Fibroblast of skin of back (primary cell): ENCODE results near the gene TTYH1.
"Not testable (repeated sequence)": the region's sequence is repeated elsewhere in the genome, so short reads cannot be mapped to it uniquely, and the experiment has no call there.

Source experiments
- DNase-seq: peaks from one replicate; pipeline ENCODE4 v3.0.0-alpha.2; 2013

TTYH1 gene

DNA sequence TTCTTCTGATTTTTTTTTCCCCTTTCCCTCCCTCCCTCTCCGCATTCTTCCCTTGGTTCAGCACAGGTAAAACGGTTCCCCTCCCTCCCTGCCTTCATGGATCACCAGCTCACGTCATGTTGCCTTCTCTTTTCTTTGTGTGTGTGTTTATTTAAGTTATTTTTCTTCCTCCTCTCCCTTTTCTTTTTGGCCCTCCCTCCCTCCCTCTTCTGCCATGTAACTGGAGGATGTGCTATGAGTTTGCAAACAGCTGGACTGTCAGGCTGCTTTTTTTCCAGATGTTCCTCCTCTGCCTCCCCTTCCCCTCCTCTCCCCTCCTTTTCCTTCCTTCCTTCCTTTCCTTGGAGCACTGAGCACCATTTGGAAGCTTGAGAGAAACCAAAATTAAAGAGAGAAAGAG is 46.3 kb downstream of the TTYH1 start:
- DNase-seq: no peak

DNA sequence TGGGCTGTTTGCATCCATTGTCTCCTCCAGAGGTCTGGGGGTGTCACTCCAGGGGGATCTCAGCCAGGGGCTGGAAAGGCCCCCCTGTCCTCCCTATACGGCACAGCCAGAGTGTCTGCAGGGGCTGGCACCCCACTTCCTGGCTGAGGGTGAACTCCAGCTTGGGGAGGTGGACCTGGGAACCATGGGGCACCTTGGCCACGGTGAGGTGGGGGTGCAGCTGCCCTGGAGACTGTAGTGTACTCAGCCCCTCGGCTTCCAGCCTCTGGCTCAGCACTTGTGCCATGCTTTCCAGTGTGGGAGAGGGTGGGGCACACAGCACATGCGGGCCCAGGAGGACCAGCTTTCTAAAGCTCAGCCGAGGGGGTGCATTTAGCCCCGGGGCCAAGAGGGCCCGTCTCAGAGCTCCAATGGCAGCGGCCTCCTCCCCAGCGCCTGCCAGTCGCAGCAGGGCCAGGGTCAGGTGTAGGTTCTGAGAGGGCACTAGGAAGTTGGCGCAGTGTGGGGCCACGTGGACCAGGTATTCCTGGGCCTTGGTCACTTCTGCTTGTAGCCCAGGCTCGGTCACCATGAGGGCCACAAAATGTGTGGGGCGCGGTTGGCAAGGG is 46.9 kb downstream of the TTYH1 start:
- DNase-seq: no peak

DNA sequence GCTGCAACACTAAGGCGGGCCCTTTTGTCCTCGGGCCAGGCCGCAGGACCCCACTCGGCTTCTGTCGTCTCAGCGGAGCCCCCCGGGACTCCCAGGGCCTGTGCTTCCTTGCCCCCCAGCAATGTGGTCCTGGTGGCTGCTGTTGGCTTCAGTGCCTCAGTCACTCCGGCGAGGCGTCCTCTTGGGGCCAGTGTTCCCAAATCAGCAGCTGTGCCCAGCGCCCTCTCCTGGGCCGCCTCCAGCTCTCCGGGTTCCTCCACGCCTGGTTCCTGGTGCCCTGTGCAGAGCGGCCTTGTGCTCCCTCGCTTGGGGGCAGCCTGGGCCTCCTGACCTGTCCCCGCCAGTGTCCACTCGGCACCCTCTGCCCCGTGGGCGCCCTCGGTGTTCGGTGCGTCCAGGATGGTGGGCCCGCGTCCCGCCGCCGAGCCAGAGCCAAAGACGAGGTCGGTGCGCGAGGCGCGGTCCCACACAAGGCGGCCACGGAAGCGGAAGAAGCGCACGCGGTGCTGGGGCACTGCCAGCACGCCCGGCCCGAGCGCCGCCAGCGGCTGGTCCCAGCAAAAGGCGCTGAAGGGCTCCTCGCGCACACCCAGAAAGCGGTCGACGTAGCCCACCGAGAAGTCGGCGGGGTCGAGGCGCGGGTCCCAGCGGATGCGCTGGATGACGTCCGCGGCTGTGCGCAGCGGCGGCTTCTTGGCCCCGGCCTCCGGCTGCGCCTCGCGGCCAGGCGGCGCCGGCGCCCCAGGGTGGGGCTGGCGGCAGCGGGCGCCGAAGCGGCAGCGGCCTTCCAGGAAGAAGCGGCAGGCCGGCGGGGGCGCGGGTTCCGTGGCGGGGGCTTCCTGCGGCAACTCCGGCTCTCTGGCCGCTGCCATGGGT is 47.6 kb downstream of the TTYH1 start:
- peak; percentile 66 for DNase-seq

DNA sequence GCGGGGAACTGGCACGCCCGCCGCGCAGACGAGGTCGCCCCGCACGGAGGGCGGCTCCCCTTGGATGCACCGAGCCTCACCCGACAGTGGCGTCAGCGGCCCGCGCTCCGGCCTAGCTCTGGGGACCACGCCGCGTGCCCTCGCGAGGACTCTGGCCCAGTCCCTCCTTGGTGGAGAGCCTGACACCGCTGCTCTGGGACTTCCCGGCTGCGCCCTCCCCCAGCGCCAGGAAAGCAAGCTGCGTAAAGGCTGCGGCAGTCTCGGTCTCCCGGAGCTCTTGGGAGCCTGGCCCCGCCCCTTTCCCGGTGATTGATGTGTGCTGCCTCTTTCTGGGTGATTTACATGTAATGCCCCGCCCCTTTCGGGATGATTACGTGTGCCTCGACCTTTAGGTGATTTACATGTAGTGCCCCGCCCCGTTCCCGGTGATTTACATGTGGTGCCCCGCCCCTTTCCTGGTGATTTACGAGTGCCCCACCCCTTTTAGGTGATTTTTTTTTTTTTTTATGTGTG is 48.3 kb downstream of the TTYH1 start, which contains the start of gene LENG9:
LENG9 (minus strand) TSS at position 248 of the 513 bp plus-strand sequence. CDS start 252 bp downstream, outside the sequence.
- peak; percentile 99 for DNase-seq

DNA sequence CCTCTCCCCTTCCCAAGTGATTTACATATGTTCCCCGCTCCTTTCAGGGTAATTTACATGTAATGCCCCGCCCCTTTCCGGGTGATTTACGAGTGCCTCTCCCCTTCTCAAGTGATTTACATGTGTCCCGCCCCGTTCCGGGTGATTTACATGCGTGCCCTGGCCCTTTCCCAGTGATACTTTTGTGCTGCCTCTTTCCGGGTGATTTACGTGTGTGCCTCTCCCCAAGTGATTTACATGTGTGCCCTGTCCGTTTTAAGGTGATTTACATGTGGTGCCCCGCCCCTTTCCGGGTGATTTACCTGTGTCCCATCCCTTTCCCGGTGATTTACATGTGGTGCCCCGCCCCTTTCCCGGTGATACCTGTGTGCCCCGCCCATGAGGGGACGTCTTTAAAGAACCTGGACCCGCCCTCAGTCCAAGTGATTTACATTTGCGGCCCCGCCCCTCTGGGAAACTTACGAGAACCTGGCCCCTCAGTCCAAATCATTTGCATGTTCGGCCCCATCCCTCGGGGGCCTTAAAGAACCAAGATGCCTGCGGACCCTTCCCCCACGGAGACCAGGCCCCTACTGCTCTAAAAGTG is 48.9 kb downstream of the TTYH1 start:
- peak; percentile 81 for DNase-seq

DNA sequence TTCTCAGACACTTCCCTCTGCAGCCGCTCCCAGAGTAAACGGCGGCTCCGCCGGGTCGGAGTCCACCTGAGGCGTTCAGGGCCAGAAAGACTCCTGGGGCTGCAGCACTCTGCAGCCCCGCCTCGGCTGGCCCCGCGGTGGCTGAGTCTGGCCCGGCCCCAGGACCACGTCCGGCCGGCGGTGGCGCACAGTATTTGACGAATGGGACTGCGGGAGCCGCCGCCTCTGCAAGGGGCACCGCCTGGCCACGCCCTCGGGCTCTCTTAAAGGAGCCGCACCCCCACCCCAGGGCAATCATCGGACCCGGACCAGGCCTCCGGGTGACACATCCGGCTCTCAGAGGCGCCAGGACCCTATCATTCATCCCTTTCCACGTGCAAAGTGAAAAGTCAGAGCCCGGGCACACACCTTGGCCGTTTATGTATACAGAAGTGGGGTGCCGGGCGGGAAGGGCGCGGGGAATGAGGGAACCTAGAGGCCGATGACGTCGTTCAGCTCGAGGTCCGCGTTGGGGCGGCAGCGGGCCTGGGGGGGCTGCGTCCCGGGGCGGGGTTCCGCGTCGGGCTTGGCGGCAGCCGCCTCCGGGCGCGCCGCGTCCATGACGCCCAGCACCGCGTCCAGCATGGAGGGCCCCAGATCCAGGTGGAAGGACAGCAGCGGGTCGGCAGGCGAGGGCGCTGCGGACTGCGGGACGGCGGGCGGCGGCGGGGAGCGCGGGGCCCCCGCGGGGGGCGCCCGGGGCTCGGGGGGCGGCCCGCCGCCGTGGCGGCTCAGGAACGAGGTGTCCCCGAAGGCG is 49.6 kb downstream of the TTYH1 start:
- peak; percentile 91 for DNase-seq

DNA sequence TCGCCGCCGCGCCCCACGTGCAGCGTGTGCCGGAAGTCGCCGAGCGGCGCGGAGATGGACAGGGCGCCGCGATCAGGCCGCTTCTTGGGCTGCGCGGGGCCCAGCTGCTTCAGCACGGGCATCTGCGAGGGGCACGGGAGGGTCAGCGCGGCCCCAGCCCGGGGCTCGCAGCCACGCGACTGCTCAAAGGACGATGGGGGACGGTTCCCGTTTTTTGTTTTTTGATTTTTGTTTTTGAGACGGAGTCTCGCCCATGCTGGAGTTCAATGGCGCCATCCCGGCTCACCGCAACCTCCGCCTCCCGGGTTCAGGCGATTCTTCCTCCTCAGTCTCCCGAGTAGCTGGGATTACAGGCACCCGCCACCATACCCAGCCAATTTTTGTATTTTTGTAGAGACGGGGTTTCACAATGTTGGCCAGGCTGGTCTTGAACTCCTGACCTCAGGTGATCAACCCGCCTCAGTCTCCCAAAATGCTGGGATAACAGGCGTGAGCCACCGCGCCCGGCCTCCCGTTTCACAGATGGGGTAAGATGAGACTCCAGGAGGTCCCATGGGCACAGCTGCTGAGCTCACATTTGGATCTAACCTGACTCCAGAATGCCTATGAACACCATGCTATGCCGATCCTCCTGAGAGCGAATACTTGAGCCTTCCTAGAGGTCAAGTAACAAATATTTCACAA is 50.3 kb downstream of the TTYH1 start:
- DNase-seq: no peak

DNA sequence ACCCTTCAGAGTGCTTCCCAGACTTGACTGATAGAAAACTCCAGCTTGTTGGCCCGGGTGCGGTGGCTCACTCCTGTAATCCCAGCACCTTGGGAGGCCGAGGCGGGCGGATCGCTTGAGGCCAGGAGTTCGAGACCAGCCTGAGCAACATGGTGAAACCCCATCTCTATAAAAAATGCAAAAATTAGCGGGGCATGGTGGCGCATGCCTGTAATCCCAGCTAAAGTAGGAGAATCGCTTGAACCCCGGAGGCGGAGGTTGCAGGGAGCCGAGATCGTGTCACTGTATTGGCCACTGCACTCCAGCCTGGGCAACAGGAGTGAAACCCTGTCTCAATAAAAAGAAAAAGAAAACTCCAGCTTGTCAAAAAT is 50.8 kb downstream of the TTYH1 start:
- DNase-seq: not testable (repeated sequence)

DNA sequence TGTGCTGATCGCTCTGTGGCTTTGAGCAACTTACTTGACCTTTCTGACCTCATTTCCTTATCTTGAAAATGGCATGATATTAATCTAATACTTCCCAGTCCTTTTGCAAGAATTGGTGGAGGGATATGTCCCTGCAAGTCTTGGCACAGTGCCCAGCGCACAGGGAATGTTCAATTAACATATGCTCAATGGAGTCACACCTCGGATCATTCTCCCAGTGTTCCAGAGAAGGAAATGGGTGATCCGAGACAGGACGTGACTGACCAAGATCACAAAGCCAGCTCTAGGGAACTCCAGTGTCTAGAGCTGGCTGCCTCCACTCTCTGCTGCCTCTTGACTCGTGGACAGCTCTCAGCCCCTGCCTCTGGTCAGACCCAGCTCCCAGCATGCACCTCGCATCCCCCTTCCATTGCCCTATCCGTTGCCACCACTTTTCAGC is 54.3 kb downstream of the TTYH1 start:
- no peak for DNase-seq

DNA sequence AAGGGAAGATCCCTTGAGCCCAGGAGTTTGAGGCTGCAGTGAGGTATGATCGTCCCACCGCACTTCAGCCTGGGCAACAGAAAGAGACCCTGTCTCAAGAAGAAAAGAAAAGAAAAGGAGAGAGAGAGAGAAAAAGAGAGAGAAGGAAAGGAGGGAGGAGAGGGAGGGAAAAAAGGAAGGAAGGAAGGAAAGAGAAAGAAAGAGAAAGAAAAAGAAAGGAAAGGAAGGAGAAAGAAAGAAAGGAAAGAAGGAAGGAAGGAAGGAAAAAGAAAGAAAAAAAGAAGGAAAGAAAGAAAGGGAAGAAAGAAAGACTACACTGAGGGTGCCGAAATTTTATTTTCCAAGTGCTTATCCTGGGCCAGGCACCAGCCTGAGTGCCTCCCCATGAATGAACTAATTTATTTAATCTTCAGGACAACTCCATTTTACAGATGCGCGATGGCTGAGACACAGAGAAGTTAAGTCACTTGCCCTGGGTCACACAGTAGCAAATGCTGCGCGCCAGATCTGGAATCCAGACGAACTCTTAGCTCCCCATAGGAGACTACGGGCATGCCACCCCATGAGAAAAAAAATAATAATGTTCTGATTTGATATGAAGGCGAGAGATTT is 55.1 kb downstream of the TTYH1 start:
- no peak for DNase-seq

DNA sequence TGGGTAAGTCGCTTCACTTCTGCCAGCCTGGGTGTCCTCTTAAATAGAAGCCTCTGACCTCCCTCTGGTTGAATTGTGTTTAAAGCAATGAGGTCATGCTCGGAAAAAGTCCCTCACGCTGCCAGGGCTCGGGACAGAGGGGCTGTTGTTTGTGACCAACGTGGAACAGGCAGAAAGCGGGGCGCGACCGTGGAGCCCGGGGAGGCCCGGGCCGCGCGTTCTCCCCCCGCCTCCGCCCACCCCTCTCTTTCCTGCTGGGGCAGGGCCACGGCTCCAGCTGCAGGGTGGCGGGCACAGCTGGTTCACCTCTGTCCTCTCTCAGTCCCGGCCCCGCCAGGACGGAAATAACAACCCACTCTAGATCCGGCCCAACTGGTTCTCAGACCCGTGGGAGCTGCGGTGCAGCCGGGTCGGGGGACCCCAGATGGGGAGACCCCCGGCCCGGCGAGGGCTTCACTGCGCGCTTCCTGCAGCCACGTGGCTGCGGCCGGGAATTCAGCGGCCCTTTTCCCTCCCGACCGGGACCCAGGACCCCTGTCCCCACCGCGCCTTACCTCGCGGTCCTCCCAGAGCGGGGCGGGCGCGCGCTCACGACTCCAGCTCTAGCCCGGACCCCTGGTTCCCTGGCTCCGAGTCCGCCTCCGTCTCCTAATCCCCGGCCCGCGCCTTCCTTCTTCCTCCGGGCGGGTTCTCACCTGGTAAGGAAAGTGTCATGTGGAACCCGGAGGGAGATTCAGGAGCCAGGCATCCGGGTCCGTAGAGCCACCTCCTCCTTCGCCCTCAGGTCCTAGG is 55.9 kb downstream of the TTYH1 start:
- DNase-seq: no peak

DNA sequence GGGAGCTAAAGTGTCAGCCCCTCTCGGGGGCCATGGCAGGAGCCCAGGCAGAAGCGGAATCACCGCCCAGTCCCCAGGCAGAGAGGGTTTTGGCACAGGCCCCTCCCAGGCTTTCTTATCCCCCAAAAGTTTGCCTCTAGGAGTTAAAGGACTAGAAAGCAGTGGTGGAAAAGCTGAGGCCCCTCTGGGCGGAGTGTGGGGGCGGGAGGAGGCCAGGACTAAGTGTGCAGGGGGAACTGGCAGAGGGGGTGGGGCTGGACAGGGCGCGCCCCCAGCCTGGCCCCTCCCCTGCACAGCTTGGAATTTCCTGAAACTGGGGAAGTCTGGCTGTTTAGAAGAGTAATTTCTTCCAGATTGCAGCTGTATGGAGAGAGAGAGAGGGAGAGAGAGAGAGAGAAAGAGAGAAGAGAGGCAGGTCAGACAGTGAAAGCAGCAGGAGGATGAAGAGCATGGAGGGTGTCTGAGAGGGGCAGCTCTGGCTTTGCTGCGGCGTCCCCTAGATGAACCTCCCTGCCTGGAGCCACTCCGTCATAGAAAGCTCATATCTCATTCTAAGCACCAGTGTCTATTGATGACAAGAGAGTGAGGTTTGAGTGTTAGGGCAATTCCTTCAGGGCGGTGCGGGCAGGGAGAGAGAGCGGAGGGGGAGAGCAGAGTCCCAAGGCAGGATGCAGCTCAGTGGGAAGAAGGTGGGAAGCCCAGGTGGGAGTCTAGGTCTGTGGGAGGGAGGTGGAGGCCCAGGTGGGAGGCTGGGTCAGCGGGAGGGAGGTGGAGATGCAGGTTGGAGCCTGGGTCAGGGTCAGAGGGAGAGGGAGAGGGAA is 58.0 kb downstream of the TTYH1 start, which contains the start of gene CDC42EP5:
CDC42EP5 (minus strand) TSS at position 226 of the 821 bp plus-strand sequence. CDS start 7,749 bp downstream, outside the sequence.
- DNase-seq: peak; percentile 90

DNA sequence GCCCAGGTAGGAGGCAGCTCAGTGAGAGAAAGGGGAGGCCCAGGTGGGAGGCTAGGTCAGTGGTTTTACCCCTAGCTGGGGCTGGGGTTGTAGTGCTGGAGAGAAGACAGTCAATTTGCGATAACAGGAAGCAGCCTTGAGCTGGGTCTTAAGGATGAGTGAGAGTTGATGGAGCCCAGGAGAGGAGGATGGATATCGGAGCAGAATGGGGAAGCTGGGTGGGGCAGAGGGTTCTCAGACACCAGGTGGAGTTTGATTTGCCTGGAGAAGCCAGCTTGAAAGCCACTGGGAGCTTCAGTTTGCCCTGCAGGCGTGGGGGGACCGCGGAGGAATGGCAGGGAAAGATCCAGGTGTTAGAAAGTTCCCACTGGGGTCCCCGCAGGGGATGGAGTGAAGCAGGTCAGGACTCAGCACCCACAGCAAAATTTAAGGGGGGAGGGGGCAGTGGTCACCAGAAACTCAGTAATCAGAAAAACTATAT is 58.7 kb downstream of the TTYH1 start:
- no peak for DNase-seq

DNA sequence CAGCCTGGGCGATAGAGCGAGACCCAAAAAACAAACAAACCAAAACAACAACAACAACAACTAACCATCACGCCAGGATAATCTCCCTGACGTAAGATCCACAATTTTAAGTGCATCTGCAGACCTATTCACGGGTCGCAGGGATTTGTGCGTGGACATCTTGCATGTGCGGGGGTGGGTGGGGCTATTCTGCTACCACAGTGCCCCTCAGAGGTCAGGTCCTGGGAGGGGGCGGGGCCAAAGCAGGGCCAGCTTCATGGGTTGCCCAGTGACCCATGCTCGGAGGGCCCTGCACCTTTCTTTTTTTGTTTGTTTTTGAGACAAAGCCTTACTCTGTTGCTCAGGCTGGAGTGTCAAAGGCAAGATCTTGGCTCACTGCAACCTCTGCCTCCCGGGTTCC is 60.4 kb downstream of the TTYH1 start:
- no peak for DNase-seq

DNA sequence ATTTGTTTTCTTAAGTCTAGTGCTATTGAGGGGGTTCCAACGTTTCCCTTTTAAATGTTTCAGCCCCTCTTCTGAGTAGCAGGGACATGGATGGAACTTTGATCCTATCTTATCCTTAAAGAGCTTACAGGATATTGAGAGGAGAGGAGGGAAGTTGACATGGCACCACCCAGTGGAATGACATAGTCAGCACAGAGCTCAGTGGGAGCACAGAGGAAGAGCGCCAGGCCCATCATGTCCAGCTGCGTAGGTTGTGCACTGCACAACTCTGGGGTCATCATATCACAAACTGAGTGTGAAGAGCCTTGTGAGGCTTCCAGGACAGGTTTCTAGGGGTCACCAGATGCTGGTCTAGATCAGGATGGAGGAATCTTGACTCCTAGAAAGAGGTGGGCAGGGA is 62.4 kb downstream of the TTYH1 start:
- DNase-seq: no peak

DNA sequence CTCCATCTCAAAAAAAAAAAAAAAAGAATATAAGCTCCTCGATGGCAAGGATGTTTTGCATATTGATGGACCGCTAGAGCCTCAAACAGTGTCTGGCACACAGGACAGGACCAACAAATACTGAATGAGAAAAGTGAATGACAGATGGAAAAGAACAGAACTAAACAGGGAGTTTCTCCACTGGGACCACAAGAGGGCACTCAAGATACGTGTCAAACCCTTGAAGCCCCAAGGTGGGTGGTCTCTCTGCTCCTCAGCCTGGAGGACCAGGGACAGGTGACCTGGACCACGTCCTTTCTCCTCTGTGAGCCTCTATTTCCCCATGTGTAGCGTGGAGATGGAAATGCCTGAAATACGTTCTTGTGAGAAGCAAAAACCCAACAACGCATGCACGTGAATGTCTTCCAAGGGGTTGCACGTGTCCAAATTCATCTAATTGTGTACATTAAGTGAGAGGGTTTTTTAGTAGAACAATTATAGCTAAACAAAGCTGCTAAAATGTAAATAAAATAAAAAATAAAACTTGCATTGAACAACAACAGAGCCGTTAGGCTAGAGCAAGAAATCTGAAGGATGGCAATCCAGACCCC is 63.5 kb downstream of the TTYH1 start:
- peak; percentile 49 for DNase-seq

DNA sequence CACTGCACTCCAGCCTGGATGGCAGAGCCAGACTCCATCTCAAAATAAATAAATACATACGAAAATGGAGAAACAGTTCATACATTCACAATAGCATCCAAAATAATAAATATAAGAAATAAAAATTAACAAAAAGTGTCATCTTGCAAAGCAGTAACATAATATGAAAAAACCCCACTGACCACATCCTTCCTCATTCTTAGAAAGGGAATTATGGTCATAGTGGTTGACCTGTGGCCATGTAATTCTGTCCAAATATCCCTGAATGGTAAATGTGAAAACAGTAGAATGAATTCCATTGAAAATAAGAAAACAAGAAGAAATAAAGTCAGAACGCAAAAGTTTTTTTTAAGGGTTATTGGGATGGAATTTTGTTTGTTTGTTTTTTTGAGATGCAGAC is 64.8 kb downstream of the TTYH1 start:
- DNase-seq: no peak

DNA sequence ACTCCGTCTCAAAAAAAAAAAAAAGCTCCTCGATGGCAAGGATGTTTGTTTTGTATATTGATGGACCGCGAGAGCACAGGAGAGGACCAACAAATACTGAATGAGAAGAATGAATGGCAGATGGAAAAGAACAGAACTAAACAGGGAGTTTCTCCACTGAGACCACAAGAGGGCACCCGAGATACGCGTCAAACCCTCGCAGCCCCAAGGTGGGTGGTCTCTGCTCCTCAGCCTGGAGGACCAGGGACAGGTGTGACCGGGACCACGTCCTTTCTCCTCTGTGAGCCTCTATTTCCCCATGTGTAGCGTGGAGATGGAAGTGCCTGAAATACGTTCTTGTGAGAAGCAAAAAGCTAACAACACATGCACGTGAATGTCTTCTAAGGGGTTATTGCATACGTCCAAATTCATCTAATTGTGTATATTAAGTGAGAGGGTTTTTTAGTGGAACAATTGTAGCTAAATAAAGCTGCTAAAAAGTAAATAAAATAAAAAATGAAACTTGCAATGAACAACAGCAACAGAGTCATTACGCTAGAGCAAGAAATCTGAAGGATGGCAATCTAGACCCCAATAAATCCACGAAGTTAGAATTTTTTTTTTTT is 66.2 kb downstream of the TTYH1 start:
- peak; percentile 51 for DNase-seq

DNA sequence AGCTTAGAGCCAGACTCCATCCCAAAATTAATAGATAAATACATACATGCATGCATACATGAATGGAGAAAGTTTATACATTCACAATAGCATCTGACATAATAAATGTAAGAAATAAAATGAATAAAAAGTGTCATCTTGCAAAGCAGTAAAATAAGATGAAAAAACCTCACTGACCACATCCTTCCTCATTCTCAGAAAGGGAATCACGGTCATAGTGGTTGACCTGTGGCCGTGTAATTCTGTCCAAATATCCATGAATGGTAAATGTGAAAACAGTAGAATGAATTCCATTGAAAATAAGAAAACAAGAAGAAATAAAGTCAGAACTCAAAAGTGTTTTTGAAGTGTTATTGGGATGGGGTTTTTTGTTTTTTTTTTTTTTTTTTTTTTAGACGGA is 67.6 kb downstream of the TTYH1 start:
- no peak for DNase-seq
